ENCODE results near the gene CLMP. TPM values are rescaled to one million over a fixed set of nuclear protein-coding genes. Genes with fewer than 3 reads are reported as not detected.

The CLMP gene
- total RNA-seq, 1 donor from 2014 or later = 0.45 TPM

DNA sequence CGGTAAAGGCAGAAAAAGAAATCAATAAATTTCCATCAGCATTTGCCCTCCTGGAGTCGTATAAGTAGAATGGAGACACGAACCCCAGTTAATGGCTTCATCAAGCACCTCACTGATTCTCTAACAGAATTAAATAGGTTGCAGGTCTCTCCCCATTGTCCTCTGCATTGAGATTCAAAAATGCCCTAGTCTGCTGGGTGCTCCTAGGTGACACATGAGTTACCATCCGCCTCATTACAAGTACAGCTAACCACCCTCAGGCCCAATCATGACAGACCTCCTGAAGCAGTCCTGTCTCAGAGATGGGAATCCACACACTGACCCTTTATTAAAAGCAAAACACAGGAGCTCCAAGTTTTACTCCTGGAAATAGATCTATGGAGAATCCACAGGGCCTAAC, 164.5 kb downstream of the CLMP start:
- ATAC-seq (no peak), DNase-seq (ENCODE audit: low spot score) (no peak)

DNA sequence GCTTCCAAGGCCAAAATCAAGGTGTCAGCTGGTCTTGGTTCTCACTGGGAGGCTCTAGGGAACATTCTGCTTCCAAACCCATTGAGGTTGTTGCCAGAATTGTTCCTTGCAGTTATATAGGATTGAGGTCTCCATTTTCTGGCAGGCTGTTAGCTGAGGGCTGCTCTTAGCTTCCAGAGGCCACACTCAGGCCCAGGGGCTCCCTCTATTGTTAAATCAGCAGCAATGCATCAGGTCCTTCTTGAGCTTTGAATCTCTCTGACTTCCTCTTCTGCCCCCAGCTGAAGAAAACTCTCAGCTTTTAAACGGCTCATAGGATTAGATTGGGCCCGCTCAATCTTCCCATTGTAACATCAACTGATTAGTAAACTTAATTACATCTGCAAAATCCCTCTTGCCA, 174.1 kb downstream of the CLMP start:
- ATAC-seq (peak; percentile 69), DNase-seq (ENCODE audit: low spot score) (no peak)

Other genes with a start within 250 kb of the CLMP start
- gene BSX, start 213.4 kb downstream of the CLMP start, total RNA-seq = not detected
- gene HSPA8, start 133.1 kb downstream of the CLMP start, total RNA-seq = 357 TPM
- gene GRAMD1B, start 235.0 kb upstream of the CLMP start, total RNA-seq = 1.4 TPM